Hematopoietic multipotent progenitor cell (in vitro differentiated cells): ENCODE measurements around the gene ULK3. TPM values are rescaled to one million over a fixed set of nuclear protein-coding genes. Genes with fewer than 3 reads are reported as not detected.
"Not testable (repeated sequence)": the region's sequence is repeated elsewhere in the genome, so short reads cannot be mapped to it uniquely, and the experiment has no call there.

Experiments
- DNase-seq, 3 donors: peaks; one replicate each; pipeline ENCODE4 v3.0.0-alpha.2; 2011 to 2015; ENCODE audit warnings: low read depth in 2 of 3, low spot score in 2 of 3
- total RNA-seq: library from RNA; depleted of rRNA; stranded (reverse); fragments of >200 nt; gene quantifications from one replicate; pipeline ENCODE4 v1.2.3, GENCODE V29; 2012

Gene ULK3, protein sequence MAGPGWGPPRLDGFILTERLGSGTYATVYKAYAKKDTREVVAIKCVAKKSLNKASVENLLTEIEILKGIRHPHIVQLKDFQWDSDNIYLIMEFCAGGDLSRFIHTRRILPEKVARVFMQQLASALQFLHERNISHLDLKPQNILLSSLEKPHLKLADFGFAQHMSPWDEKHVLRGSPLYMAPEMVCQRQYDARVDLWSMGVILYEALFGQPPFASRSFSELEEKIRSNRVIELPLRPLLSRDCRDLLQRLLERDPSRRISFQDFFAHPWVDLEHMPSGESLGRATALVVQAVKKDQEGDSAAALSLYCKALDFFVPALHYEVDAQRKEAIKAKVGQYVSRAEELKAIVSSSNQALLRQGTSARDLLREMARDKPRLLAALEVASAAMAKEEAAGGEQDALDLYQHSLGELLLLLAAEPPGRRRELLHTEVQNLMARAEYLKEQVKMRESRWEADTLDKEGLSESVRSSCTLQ
- 69.7 TPM for total RNA-seq

DNA sequence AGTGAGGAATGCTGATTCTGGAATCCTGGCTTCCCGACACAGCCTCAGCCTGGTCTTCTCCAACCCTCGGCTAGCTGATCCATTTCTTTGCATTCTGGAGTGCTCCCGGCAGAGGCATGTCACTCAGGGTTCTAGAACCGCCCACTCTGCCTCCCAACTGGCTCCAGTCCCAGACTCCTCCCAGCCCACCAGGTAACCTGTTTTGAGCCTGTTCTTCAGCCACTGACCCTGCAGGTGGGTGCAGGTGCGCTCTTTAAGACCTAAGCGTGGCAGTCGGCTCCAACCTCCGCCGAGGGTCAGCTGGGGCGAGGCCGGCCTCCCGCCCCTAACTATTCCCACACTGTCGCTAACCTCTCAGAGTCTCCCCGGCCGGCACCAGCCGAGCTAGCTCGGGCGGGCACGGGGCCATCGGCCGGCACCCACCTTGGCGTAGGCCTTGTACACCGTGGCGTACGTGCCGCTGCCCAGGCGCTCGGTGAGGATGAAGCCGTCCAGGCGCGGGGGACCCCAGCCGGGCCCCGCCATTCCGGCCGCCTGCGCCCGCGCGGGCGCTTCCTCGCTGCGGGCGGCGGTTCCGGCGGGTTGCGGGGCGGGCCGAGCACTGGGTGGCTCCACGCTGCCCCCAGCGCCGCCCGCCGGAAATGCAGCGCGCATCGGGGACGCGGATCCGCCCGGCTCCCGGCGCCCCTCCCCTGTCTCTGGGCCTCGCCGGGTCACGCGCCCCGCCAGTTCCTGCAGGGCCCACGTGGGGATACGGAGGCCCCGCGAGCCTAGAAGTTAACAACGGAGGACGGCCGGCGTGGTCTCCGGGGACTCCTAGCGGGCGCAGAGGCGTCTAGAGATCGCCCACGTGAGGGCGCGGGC lies at the start of gene ULK3:
Gene ULK3 (minus strand): TSS at position 576 of the 864 bp plus-strand sequence. CDS start 51 bp downstream, at position 525.
- DNase-seq, result peak; percentile 82 to 95 (median 94)

GRCh38 chr15:74892313-74892712 lies 49.4 kb upstream of the ULK3 start:
- DNase-seq, result no peak

DNA sequence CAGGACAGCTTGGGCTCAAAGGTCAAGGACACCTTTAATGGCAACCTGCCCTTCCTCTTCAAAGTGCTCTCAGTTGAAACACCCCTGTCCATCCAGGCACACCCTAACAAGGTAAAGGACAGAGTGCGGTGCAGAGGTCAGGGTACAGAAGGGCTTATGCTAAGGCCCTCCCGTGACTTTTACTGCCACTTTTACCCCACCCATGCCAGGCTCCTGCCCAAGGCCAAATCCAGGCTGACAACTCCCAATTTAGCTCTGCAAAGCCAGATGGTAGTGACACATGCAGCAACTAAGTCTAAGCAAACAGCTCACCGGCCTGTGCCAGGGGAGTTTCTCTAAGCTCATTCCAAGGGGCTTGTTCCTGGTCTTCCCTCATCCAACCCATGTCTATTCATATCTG lies 48.5 kb upstream of the ULK3 start:
- DNase-seq, result no peak

DNA sequence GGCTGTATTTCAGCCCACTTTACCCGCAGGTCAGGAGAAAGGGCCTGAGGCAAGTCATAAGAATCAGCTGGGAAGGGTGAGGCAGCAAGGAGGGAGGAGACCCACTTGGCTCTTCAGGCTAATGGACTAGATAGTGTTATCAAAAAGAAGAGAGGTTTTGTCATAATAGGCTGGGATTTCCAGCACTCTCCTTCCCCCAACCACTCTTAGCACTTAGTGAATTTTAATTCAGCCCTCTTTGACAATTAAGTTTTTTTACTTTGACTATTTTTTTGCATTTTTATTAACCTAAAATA lies 47.7 kb upstream of the ULK3 start:
- DNase-seq, result no peak

GRCh38 chr15:74889883-74890664 lies 47.1 kb upstream of the ULK3 start, which contains the start of gene MPI:
Gene MPI, plus strand, starts transcription at chr15:74890042. Its CDS starts 32 bp downstream, at chr15:74890074.
- peak; percentile 58 to 85 (median 79) for DNase-seq

DNA sequence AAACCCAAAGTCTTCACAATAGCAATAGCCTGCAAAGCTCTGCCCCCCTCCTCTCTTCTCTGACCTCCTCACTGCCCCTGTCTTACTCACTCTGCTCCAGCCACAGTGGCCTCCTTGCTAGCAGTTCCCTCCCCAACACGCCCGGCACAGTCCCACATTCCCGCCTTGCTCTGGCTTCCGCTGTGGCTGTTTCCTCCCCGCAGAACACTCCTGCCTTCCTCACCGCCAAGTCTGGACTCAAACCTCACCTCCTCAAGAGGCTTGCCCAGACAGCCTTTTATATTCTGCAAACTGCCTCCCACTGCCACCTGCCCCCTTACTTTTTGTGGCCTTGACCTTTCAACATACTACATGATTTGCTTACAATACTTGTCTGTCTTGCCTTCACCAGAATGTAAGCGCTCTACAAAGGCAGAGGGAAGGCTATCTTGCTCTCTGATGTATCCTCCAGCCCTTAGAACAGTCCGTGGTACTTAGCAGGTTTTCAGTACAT lies 46.5 kb upstream of the ULK3 start:
- DNase-seq, result no peak

DNA sequence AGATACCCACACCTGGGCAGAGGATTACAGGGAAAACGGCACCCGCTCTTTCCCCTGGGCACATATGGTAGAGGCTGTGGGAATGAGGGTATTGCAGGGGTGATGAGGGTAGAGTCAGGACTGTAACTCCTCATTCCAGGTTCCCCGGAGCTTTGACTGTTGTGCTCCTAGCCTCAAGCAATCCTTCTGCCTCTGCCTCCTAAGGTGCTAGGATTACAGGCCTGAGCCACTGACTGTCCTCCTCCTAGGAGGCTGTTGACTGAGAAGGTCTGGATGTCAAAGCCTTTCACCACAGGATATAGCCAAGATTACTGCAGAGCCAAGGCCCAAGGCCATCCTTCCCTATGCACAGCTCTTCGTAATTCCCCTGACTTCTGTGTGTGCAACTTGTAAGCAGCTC lies 45.8 kb upstream of the ULK3 start:
- no peak for DNase-seq

- DNase-seq, result not testable (repeated sequence)
Measured at GRCh38 chr15:74887537-74888193, 44.7 kb upstream of the ULK3 start.

GRCh38 chr15:74885461-74885860 lies 42.5 kb upstream of the ULK3 start:
- no peak for DNase-seq

DNA sequence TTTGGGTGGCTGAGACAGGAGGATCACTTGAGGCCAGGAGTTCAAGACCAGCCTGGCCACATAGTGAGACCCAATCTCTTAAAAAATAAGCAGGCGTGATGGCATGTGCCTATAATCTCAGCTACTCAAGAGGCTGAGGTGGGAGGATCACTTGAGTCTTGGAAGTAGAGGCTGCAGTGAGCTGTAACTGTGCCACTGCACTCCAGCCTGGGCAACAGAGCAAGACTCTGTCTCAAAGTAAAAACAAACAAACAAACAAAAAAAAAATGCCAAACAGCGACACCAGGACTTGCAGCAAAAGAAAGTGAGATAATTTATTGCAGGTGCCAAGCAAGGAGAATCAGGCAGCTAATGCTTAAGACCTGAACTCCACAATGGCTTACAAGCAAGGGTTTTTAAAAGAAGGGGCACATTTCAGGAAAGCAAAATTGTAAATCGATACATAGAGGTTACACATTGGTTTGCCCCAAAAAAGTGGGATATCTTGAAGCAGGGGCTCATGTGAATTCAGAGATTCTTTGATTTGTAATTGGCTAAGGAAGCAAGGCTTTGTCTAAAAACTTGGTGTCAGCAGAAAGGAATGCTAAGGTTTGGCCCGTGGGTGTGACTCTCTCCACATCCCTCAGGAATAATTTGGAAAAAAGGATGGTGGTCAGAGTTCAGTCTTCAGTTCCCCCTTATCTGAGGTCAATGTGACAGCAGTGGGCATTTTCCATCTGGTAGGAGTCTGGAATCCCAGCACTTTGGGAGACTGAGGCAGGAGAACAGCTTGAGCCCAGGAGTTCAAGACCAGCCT lies 41.7 kb upstream of the ULK3 start:
- no peak for DNase-seq

DNA sequence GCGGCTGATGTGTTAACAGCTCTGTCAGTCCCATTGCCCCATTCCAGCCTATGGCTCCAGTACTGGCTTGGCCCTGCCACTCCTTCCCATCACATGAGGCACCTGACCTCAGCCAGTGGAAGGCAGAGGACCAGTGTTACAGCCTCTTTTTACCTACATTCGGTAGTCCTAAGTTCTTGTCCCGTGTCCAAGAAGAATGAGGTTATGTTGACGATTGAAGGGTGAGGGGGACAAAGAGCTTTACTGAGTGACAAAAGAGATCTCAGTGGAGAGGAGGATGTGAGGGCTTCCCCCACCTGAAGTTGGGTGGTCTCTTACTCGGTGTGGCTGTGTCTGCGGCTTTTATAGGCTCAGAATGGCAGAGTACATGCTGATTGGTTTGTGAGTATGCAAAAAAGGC lies 39.6 kb upstream of the ULK3 start:
- no peak for DNase-seq

DNA sequence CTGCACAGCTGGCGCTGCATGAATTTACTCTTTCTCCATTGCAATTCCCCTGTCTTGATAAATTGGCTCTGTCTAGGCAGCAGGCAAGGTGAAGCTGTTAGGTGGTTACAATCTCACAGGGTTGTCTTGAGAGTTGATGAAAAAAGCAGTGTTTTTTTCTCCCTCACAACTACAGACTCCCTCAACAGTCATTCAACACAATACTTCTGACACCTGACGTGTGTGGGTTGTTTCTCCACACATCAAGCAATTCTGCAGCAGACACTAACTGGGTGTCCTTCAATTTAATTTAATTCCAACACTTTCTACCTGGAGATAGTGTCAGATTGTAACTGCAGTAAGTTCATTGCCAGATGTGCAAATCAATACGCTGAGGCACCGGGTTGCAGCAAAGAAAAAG lies 35.3 kb upstream of the ULK3 start:
- no peak for DNase-seq

DNA sequence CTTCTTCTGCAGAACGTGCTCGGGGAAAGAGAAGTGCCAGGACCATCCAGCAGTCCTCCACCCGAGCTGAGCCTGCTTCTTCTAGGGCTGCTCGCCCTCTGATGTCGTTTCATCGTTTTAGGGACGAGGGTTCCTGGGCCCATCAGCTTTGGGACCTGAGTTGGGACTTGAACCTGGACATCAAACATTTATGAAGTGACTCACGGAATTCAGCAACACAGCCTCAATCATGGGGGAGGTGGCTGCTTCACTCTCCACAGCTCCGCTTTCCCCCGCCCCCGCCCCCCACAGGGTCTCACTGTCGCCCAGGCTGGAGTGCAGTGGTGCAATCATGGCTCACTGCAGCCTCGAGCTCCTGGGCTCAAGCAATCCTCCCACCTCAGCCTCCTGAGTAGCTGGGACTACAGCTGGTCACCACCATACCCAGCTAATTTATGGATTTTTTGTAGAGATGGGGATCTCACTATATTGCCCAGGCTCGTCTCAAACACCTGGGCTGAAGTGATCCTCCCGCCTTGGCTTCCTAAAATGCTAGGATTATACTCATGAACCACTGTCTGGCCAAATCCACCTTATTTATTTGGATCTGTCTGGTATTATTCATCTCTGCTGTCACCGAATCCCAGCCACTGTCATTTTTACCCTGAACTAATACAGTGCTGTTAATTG lies 30.9 kb upstream of the ULK3 start:
- DNase-seq, result peak in 1 of 3 donors; percentile 19

- peak; percentile 81 to 97 (median 93) for DNase-seq
Measured at GRCh38 chr15:74873036-74873755, 30.2 kb upstream of the ULK3 start, which contains the start of gene SCAMP2. Gene SCAMP2, minus strand, starts transcription at chr15:74873365. Its CDS starts 110 bp downstream, at chr15:74873255.

- DNase-seq, result no peak
Measured at GRCh38 chr15:74872702-74873035, 29.7 kb upstream of the ULK3 start.

DNA sequence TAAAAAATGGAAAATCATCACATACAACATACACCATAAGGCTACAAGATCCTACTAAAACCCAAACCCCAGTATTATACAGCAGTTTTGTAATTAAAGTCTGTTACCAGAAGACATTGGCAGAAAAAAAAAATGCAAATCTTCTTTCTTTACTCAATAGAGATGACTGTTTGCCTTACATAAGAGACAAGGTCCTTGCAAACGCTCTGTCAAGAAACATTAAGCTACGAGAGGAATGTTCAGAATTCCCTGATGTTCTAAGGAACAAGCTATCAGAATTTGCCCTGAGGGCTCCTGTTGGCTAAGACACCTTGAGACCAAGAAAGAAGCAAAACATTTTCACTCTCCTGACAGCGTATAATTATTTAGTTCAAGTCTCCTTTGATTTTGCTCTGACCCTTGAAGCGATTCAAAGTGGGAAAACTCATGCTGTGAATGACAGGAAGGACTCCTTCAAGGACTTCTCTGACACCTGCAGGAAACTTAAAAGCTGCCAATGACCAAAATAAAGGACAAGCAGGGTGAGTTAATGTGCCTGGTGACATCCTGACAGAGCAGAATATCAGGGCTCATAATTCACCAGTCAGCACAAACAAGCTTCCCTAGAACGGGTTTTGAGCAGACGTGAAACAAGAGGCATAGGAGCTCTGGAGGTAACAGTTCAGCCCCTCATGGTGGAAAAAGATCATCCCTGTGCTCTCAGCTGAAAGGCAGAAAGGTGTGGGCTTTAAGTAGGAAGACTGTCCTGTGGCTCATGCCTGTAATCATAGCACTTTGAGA lies 27.7 kb upstream of the ULK3 start:
- DNase-seq, result no peak

GRCh38 chr15:74869726-74870407 lies 26.9 kb upstream of the ULK3 start:
- DNase-seq, result peak in 2 of 3 donors; percentile 93 to 98
